ENCODE data around the gene ARHGEF11.

Gene ARHGEF11

GRCh38 chr1:156949127-156949526 lies 96.4 kb downstream of the ARHGEF11 start:
- no peak for DNase-seq (ENCODE audit: low read depth, low spot score)

- DNase-seq (ENCODE audit: low read depth, low spot score): no peak
These were observed 96.8 kb downstream of the ARHGEF11 start for GRCh38 chr1:156948708-156949107.

GRCh38 chr1:156947818-156948525 lies 97.6 kb downstream of the ARHGEF11 start:
- DNase-seq (ENCODE audit: low read depth, low spot score): no peak

- no peak for DNase-seq (ENCODE audit: low read depth, low spot score)
These were observed 98.4 kb downstream of the ARHGEF11 start for GRCh38 chr1:156947127-156947526.

- no peak for DNase-seq (ENCODE audit: low read depth, low spot score)
These were observed 99.5 kb downstream of the ARHGEF11 start for GRCh38 chr1:156945881-156946661.

- no peak for DNase-seq (ENCODE audit: low read depth, low spot score)
These were observed 100.7 kb downstream of the ARHGEF11 start for GRCh38 chr1:156944848-156945247.

- no peak for DNase-seq (ENCODE audit: low read depth, low spot score)
These were observed 101.3 kb downstream of the ARHGEF11 start for GRCh38 chr1:156944268-156944667.

GRCh38 chr1:156943756-156944155 lies 101.8 kb downstream of the ARHGEF11 start:
- no peak for DNase-seq (ENCODE audit: low read depth, low spot score)

- no peak for DNase-seq (ENCODE audit: low read depth, low spot score)
These were observed 103.0 kb downstream of the ARHGEF11 start for GRCh38 chr1:156942576-156942975.

- DNase-seq (ENCODE audit: low read depth, low spot score): no peak
These were observed 103.4 kb downstream of the ARHGEF11 start for GRCh38 chr1:156942176-156942575.

GRCh38 chr1:156941675-156942074 lies 103.9 kb downstream of the ARHGEF11 start:
- DNase-seq (ENCODE audit: low read depth, low spot score): no peak

- no peak for DNase-seq (ENCODE audit: low read depth, low spot score)
These were observed 105.7 kb downstream of the ARHGEF11 start for GRCh38 chr1:156939786-156940334.

GRCh38 chr1:156938813-156939212 lies 106.7 kb downstream of the ARHGEF11 start:
- no peak for DNase-seq (ENCODE audit: low read depth, low spot score)

- no peak for DNase-seq (ENCODE audit: low read depth, low spot score)
These were observed 107.7 kb downstream of the ARHGEF11 start for GRCh38 chr1:156937883-156938282.

GRCh38 chr1:156936721-156937220 lies 108.8 kb downstream of the ARHGEF11 start:
- no peak for DNase-seq (ENCODE audit: low read depth, low spot score)

- no peak for DNase-seq (ENCODE audit: low read depth, low spot score)
These were observed 109.4 kb downstream of the ARHGEF11 start for GRCh38 chr1:156936191-156936590.

- no peak for DNase-seq (ENCODE audit: low read depth, low spot score)
These were observed 109.9 kb downstream of the ARHGEF11 start for GRCh38 chr1:156935505-156936128.

- no peak for DNase-seq (ENCODE audit: low read depth, low spot score)
These were observed 112.4 kb downstream of the ARHGEF11 start for GRCh38 chr1:156933136-156933535.

GRCh38 chr1:156931974-156932710 lies 113.4 kb downstream of the ARHGEF11 start:
- DNase-seq (ENCODE audit: low read depth, low spot score): no peak

- DNase-seq (ENCODE audit: low read depth, low spot score): no peak
These were observed 114.2 kb downstream of the ARHGEF11 start for GRCh38 chr1:156931211-156931952.

- DNase-seq (ENCODE audit: low read depth, low spot score): no peak
These were observed 115.1 kb downstream of the ARHGEF11 start for GRCh38 chr1:156930483-156930882.

Data from activated naive CD8-positive, alpha-beta T cell treated with anti-CD3 and anti-CD28 coated beads, Interleukin-2, amount 50 U/mL, for 16 hours (primary cell).